Activated CD4-positive, CD25-positive, alpha-beta regulatory T cell (primary cell): ENCODE data around the gene METTL6.
"Not testable (repeated sequence)": the region's sequence is repeated elsewhere in the genome, so short reads cannot be mapped to it uniquely, and the experiment has no call there.

ENCODE experiments used
- DNase-seq, 4 experiments: peaks; one replicate each; lab custom pipeline; 2025; lab: John Stamatoyannopoulos, UW

The METTL6 gene

GRCh38 chr3:15404767-15405166, 22.6 kb downstream of the METTL6 start:
- DNase-seq: no peak

- no peak for DNase-seq
Observed at GRCh38 chr3:15403965-15404364, 23.4 kb downstream of the METTL6 start.

- no peak for DNase-seq
Observed at GRCh38 chr3:15403495-15403894, 23.8 kb downstream of the METTL6 start.

- DNase-seq: no peak
Observed at GRCh38 chr3:15401936-15402335, 25.4 kb downstream of the METTL6 start.

- no peak for DNase-seq
Observed at GRCh38 chr3:15399970-15400369, 27.4 kb downstream of the METTL6 start.

GRCh38 chr3:15398731-15399133, 28.6 kb downstream of the METTL6 start:
- not testable (repeated sequence) for DNase-seq

- not testable (repeated sequence) for DNase-seq
Observed at GRCh38 chr3:15393252-15393651, 34.1 kb downstream of the METTL6 start.

- DNase-seq: no peak
Observed at GRCh38 chr3:15391007-15391406, 36.3 kb downstream of the METTL6 start.

GRCh38 chr3:15390460-15390859, 36.9 kb downstream of the METTL6 start:
- no peak for DNase-seq

- not testable (repeated sequence) for DNase-seq
Observed at GRCh38 chr3:15388335-15388734, 39.0 kb downstream of the METTL6 start.

- no peak for DNase-seq
Observed at GRCh38 chr3:15387735-15388134, 39.6 kb downstream of the METTL6 start.

- no peak for DNase-seq
Observed at GRCh38 chr3:15387171-15387581, 40.2 kb downstream of the METTL6 start.

- not testable (repeated sequence) for DNase-seq
Observed at GRCh38 chr3:15386654-15386955, 40.7 kb downstream of the METTL6 start.

GRCh38 chr3:15385901-15386653, 41.3 kb downstream of the METTL6 start:
- no peak for DNase-seq

GRCh38 chr3:15385238-15385695, 42.1 kb downstream of the METTL6 start:
- DNase-seq: not testable (repeated sequence)

GRCh38 chr3:15384510-15385237, 42.7 kb downstream of the METTL6 start:
- no peak for DNase-seq

GRCh38 chr3:15382405-15382923, 44.9 kb downstream of the METTL6 start:
- DNase-seq: no peak

- DNase-seq: no peak
Observed at GRCh38 chr3:15380980-15381890, 46.1 kb downstream of the METTL6 start.

- peak; percentile 77 to 87 (median 85) for DNase-seq
Observed at GRCh38 chr3:15377961-15378791, 49.2 kb downstream of the METTL6 start.

- no peak for DNase-seq
Observed at GRCh38 chr3:15375461-15376000, 51.8 kb downstream of the METTL6 start.

- DNase-seq: no peak
Observed at GRCh38 chr3:15372918-15373317, 54.4 kb downstream of the METTL6 start.
